ENCODE measurements around the gene CX3CR1.
"Not testable (repeated sequence)": the region's sequence is repeated elsewhere in the genome, so short reads cannot be mapped to it uniquely, and the experiment has no call there.

DNA sequence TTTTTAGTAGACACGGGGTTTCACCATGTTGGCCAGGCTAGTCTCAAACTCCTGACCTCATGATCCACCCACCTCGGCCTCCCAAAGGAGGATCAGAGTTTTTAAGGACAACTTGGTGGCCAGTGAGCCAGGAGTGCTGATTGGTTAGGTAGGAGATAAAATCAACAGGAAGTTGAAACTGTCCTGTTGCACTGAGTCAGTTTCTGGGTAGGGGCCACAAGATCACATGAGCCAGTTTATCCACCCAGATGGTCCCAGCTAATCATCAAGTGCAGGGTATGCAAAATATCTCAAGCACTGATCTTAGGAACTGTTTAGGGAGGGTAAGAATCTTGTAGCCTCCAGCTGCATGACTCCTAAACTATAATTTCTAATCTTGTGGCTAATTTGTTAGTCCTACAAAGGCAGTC is 41.7 kb upstream of the CX3CR1 start:
- TF ChIP-seq, protein P1, sequence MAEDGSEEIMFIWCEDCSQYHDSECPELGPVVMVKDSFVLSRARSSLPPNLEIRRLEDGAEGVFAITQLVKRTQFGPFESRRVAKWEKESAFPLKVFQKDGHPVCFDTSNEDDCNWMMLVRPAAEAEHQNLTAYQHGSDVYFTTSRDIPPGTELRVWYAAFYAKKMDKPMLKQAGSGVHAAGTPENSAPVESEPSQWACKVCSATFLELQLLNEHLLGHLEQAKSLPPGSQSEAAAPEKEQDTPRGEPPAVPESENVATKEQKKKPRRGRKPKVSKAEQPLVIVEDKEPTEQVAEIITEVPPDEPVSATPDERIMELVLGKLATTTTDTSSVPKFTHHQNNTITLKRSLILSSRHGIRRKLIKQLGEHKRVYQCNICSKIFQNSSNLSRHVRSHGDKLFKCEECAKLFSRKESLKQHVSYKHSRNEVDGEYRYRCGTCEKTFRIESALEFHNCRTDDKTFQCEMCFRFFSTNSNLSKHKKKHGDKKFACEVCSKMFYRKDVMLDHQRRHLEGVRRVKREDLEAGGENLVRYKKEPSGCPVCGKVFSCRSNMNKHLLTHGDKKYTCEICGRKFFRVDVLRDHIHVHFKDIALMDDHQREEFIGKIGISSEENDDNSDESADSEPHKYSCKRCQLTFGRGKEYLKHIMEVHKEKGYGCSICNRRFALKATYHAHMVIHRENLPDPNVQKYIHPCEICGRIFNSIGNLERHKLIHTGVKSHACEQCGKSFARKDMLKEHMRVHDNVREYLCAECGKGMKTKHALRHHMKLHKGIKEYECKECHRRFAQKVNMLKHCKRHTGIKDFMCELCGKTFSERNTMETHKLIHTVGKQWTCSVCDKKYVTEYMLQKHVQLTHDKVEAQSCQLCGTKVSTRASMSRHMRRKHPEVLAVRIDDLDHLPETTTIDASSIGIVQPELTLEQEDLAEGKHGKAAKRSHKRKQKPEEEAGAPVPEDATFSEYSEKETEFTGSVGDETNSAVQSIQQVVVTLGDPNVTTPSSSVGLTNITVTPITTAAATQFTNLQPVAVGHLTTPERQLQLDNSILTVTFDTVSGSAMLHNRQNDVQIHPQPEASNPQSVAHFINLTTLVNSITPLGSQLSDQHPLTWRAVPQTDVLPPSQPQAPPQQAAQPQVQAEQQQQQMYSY (CRISPR knock-in tag; IDR thresholded peaks at IDR 0.05): not testable (repeated sequence)
- TF ChIP-seq POLR2AphosphoS2 (IDR thresholded peaks at IDR 0.05; ENCODE audit: low read depth, low read length); MTA3 (IDR thresholded peaks at IDR 0.05; ENCODE audit: borderline replicate concordance, low read length); MAX (IDR thresholded peaks at IDR 0.05; ENCODE audit: low read depth, low read length): not testable (repeated sequence)
- TF ChIP-seq, protein P2, sequence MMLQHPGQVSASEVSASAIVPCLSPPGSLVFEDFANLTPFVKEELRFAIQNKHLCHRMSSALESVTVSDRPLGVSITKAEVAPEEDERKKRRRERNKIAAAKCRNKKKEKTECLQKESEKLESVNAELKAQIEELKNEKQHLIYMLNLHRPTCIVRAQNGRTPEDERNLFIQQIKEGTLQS (IDR thresholded peaks at IDR 0.05; ENCODE audit: borderline replicate concordance, extremely low read depth, low read depth, low read length): not testable (repeated sequence)
- TF ChIP-seq, protein P3, sequence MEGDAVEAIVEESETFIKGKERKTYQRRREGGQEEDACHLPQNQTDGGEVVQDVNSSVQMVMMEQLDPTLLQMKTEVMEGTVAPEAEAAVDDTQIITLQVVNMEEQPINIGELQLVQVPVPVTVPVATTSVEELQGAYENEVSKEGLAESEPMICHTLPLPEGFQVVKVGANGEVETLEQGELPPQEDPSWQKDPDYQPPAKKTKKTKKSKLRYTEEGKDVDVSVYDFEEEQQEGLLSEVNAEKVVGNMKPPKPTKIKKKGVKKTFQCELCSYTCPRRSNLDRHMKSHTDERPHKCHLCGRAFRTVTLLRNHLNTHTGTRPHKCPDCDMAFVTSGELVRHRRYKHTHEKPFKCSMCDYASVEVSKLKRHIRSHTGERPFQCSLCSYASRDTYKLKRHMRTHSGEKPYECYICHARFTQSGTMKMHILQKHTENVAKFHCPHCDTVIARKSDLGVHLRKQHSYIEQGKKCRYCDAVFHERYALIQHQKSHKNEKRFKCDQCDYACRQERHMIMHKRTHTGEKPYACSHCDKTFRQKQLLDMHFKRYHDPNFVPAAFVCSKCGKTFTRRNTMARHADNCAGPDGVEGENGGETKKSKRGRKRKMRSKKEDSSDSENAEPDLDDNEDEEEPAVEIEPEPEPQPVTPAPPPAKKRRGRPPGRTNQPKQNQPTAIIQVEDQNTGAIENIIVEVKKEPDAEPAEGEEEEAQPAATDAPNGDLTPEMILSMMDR (IDR thresholded peaks at IDR 0.05 in 2 of 3, conservative IDR thresholded peaks at IDR 0.05 in 1 of 3; ENCODE audit: control insufficient read depth in 2 of 3, extremely low read depth in 1 of 3, insufficient read depth in 1 of 3, low read depth in 3 of 3, low read length in 3 of 3): not testable (repeated sequence)
